ENCODE results near the gene F12. TPM values are rescaled to one million over a fixed set of nuclear protein-coding genes. Genes with fewer than 3 reads are reported as not detected.
"Not testable (repeated sequence)": the region's sequence is repeated elsewhere in the genome, so short reads cannot be mapped to it uniquely, and the experiment has no call there.

The F12 gene
- total and polyA plus RNA-seq, 4 experiments from 2014 or later = 2.0 to 2.4 TPM; not detected in 2

DNA sequence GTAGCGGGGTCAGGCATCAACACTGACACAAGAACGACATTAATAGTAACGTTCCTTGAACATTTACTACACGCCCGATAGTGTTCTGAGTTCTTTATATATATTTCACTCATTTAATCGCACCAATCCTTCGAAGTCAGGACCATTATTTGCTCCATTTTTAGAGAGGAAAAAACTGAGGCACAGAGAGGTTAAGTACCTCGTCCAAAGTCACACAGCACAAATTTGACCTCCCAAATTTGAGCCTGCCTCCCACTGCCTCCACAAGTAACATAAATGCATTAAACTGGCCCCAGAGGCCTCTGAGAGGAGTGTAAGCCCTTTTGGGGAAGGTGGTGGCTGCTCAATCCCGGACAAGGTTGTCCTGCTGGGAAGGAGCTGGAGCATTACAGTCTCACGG lies 45.8 kb downstream of the F12 start:
- Histone ChIP-seq H3K27me3 (ENCODE audit: insufficient read depth, low read length) (no peaks in the 10 kb centered on the region), H3K4me1 (ENCODE audit: insufficient read depth, low read length) (peaks cover 86% of the 10 kb centered on the region), H3K4me3 (ENCODE audit: low read length in 2 of 2) (peak overlapping the region in 1 of 2 donors; percentile 52), H3K27ac (ENCODE audit: low read depth, low read length) (peak overlapping the region; percentile 81), H3K36me3 (ENCODE audit: insufficient read depth, low read length) (peaks cover 28% of the 10 kb centered on the region), H3K9me3 (ENCODE audit: control insufficient read depth in 1 of 2, low read length in 2 of 2) (no peaks in the 10 kb centered on the region)
- ChIA-PET CTCF (ENCODE audit: partially characterized antibody) (interaction anchor here (2.4 to 4.1 kb wide), 2 partner anchors 10 to 26 kb away, joined by 13 to 30 read pairs; no protein-coding TSS in a partner anchor), POLR2A (ENCODE audit: partially characterized antibody) (interaction anchor here (1.0 to 5.9 kb wide), 6 partner anchors 8 to 134 kb away, joined by 3 to 59 read pairs (median 5); partner anchors contain the start of genes LMAN2 and PDLIM7)
- H3K4me1 Mint-ChIP-seq = peaks cover 45 to 82% (median 60%) of the 10 kb centered on the region in 4 donors
- H3K9me3 Mint-ChIP-seq = no peaks in the 10 kb centered on the region
- peaks cover 18 to 47% of the 10 kb centered on the region in 2 donors for H3K36me3 Mint-ChIP-seq
- intact Hi-C loops (cut with micrococcal nuclease) = loop anchor here (5.0 kb wide), 2 partner anchors 39 to 61 kb away; partner anchors contain the start of genes PFN3, PRELID1 and RAB24
- DNase-seq = peak in 1 of 5 donors; percentile 11
- H3K27me3 Mint-ChIP-seq = no peaks in the 10 kb centered on the region
- H3K4me3 Mint-ChIP-seq = peak overlapping the region in 7 of 8 donors; percentile 42 to 88 (median 57)
- H3K27ac Mint-ChIP-seq = peak overlapping the region in 3 of 7 donors; percentile 90 to 92 (median 91)

DNA sequence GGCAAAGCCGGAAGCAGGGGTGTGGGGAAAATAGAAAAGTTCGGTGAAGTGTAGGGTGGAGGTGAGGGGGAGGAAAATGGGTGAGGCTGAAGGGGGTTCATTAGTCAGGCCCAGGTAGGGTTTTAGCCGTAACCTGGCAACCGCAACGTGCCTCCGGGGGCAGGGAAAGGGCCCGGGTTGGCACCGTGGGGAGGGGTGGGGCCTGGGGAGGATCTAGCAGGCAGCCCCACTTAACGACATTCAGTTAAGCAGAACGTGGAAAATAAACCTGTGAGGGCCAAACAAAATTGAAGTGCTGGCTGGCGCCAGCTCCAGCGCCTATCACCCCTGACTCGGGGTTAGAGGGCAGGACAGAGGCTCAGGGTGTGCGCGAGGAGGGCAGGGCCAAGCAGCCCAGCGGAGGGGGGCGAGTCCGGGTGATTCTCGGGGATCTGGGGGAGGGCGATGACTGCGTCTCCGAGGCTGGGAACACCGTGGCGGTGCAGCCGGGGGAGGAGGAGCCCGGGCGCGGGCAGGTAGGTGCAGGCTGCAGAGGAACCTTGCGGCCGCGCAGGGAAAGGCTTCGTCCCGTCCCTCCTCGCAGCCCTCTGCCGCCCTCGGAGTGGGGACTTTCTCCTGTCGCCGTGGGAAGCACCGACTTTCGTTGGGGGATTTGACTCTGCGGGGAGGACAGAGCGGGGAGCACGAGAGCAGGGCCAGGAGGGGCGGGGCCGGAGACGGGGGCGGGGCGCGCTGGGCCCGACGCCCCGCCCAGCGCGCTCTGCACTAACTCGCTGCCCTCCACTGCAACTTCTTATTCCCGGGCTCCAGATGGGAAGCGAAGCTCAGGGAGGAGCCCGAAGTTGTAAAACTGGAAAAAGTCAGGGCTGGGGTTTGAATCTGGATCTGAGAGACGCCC lies 46.5 kb downstream of the F12 start:
- H3K9me3 Mint-ChIP-seq = no peaks in the 10 kb centered on the region
- intact Hi-C loops (cut with micrococcal nuclease) = loop anchor here (5.0 kb wide), 2 partner anchors 39 to 61 kb away; partner anchors contain the start of genes PFN3, PRELID1 and RAB24
- peaks cover 11 to 42% of the 10 kb centered on the region in 2 donors for H3K36me3 Mint-ChIP-seq
- POLR2A ChIA-PET (ENCODE audit: partially characterized antibody) = interaction anchor here (1.0 to 5.9 kb wide), 8 partner anchors 9 to 69 kb away, joined by 3 to 59 read pairs (median 6); partner anchors contain the start of gene LMAN2
- Histone ChIP-seq H3K36me3 (ENCODE audit: insufficient read depth, low read length) (peaks cover 21% of the 10 kb centered on the region), H3K9me3 (ENCODE audit: control insufficient read depth in 1 of 2, low read length in 2 of 2) (no peaks in the 10 kb centered on the region), H3K27me3 (ENCODE audit: insufficient read depth, low read length) (no peaks in the 10 kb centered on the region), H3K4me3 (ENCODE audit: low read length in 2 of 2) (peak overlapping the region; percentile 11 to 52), H3K4me1 (ENCODE audit: insufficient read depth, low read length) (peaks cover 81% of the 10 kb centered on the region), H3K27ac (ENCODE audit: low read depth, low read length) (peak overlapping the region; percentile 81)
- CTCF ChIA-PET (ENCODE audit: partially characterized antibody) = interaction anchor here (1.0 to 8.7 kb wide), 10 partner anchors 7 to 138 kb away, joined by 3 to 90 read pairs (median 14); no protein-coding TSS in a partner anchor
- H3K27ac Mint-ChIP-seq = peak overlapping the region; percentile 86 to 97 (median 92)
- H3K4me3 Mint-ChIP-seq = peak overlapping the region; percentile 81 to 89 (median 85)
- DNase-seq = peak; percentile 54 to 86 (median 61)
- peaks cover 40 to 76% (median 59%) of the 10 kb centered on the region in 4 donors for H3K4me1 Mint-ChIP-seq
- no peaks in the 10 kb centered on the region for H3K27me3 Mint-ChIP-seq

DNA sequence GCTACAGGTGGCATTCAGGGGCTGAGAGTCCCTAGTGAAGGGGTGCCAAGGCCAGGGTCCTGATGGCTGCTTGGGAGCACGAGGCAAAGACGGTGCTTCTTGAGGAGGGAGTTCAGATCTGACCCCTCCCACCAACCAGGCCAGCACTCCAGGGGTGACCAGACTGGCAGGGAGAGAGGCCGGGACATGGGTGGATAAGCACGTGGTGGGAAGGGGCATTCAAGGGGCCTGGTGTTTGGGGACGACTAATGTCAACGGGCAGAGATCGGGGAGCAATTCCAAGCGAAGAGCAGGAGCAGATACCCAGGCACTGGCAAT lies 47.1 kb downstream of the F12 start:
- CTCF ChIA-PET (ENCODE audit: partially characterized antibody) = interaction anchor here (0.9 to 8.7 kb wide), 10 partner anchors 8 to 139 kb away, joined by 3 to 90 read pairs (median 5); no protein-coding TSS in a partner anchor
- H3K27me3 Mint-ChIP-seq = no peaks in the 10 kb centered on the region
- peak overlapping the region; percentile 81 to 89 (median 85) for H3K4me3 Mint-ChIP-seq
- peaks cover 45 to 82% (median 65%) of the 10 kb centered on the region in 4 donors for H3K4me1 Mint-ChIP-seq
- H3K27me3 ChIP-seq (ENCODE audit: insufficient read depth, low read length) = no peaks in the 10 kb centered on the region
- peak overlapping the region in 1 of 2 donors; percentile 52 for H3K4me3 ChIP-seq (ENCODE audit: low read length in 2 of 2)
- peak overlapping the region; percentile 81 for H3K27ac ChIP-seq (ENCODE audit: low read depth, low read length)
- H3K36me3 ChIP-seq (ENCODE audit: insufficient read depth, low read length) = peaks cover 15% of the 10 kb centered on the region
- H3K9me3 Mint-ChIP-seq = peaks cover 0 to 3% (median 0%) of the 10 kb centered on the region in 8 donors
- no peaks in the 10 kb centered on the region for H3K9me3 ChIP-seq (ENCODE audit: control insufficient read depth in 1 of 2, low read length in 2 of 2)
- POLR2A ChIA-PET (ENCODE audit: partially characterized antibody) = interaction anchor here (1.0 to 5.9 kb wide), 9 partner anchors 9 to 70 kb away, joined by 3 to 59 read pairs (median 4); partner anchors contain the start of gene LMAN2
- H3K36me3 Mint-ChIP-seq = peaks cover 11 to 45% of the 10 kb centered on the region in 2 donors
- peaks cover 85% of the 10 kb centered on the region for H3K4me1 ChIP-seq (ENCODE audit: insufficient read depth, low read length)
- H3K27ac Mint-ChIP-seq = peak overlapping the region; percentile 86 to 97 (median 92)
- DNase-seq = no peak
- intact Hi-C loops (cut with micrococcal nuclease) = loop anchor here (5.0 kb wide), 2 partner anchors 40 to 60 kb away; partner anchors contain the start of genes PFN3, PRELID1 and RAB24

DNA sequence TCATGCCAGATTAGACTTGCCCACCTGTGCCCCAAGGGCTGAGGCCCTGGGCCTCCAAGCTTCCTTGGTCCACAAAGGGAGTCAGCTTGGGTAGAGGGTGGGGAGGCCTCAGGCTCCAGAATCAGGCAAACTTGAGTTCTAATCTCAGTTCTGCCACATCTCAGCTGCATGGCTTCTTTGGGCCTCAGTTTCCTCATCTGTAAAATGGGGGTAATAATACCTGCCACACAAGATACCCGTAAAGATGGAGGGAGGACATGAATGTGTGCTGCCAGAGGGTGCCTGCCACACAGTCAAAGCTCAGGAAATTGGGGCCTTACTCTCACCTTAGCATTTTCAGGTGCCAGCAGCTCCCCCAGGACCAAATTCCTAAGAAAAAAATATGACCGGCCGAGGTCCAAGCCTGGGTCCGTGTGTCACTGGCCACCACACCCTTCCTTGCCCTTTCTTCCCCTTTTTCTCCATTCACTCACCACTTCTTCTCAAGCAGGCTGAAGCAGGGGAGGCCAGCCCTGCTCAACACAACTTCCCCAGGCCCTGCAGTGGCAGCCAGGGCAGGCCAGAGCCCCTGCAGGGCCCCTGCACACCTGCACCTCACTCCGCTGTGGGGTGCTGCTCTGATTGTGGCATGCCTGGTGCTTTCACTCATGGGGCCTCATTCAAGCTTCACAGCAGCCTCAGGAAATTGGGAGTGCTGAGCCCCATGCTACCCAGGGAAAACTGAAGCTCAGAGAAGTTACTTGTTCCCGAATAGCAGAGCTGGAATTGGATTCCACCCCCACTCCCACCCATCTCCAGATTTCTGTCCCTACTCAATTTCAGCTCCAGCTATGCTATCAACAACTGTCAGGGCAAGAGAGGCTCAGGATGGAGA lies 47.7 kb downstream of the F12 start:
- DNase-seq = peak in 1 of 5 donors; percentile 23
- Mint-ChIP-seq H3K36me3 (peaks cover 11 to 45% of the 10 kb centered on the region in 2 donors), H3K9me3 (peaks cover 0 to 3% (median 0%) of the 10 kb centered on the region in 8 donors), H3K27ac (peak overlapping the region; percentile 86 to 97 (median 92)), H3K4me3 (peak overlapping the region; percentile 81 to 89 (median 85)), H3K4me1 (peaks cover 51 to 88% (median 71%) of the 10 kb centered on the region in 4 donors), H3K27me3 (no peaks in the 10 kb centered on the region)
- intact Hi-C loops (cut with micrococcal nuclease) = loop anchor here (5.0 kb wide), 2 partner anchors 41 to 59 kb away; partner anchors contain the start of genes PFN3, PRELID1 and RAB24
- Histone ChIP-seq H3K4me1 (ENCODE audit: insufficient read depth, low read length) (peaks cover 91% of the 10 kb centered on the region), H3K27ac (ENCODE audit: low read depth, low read length) (peak overlapping the region; percentile 81), H3K27me3 (ENCODE audit: insufficient read depth, low read length) (no peaks in the 10 kb centered on the region), H3K36me3 (ENCODE audit: insufficient read depth, low read length) (peaks cover 12% of the 10 kb centered on the region), H3K4me3 (ENCODE audit: low read length in 2 of 2) (no peak overlapping the region), H3K9me3 (ENCODE audit: control insufficient read depth in 1 of 2, low read length in 2 of 2) (no peaks in the 10 kb centered on the region)
- ChIA-PET CTCF (ENCODE audit: partially characterized antibody) (interaction anchor here (0.9 to 8.7 kb wide), 10 partner anchors 9 to 140 kb away, joined by 3 to 90 read pairs (median 5); no protein-coding TSS in a partner anchor), POLR2A (ENCODE audit: partially characterized antibody) (interaction anchor here (1.0 to 5.9 kb wide), 12 partner anchors 8 to 72 kb away, joined by 3 to 59 read pairs (median 4); partner anchors contain the start of gene LMAN2)

DNA sequence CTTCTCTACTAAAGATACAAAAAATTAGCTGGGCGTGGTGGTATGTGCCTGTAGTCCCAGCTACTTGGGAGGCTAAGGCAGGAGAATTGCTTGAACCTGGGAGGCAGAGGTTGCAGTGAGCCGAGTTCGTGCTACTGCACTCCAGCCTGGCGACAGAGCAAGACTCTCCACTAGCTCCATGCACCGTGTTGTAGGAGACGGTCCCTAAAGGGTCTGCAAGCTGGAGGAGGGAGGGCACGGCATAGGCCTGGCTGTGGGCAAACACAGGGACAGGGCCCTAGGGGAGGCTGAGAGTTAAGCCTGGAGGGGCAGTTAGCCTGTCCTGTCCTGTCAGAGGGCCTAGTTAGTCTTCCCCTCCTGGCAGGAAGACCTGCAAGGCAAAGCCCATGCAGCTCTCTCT lies 48.6 kb downstream of the F12 start:
- not testable (repeated sequence) for H3K9me3 Mint-ChIP-seq; H3K9me3 ChIP-seq (ENCODE audit: control insufficient read depth in 1 of 2, low read length in 2 of 2); H3K27me3 ChIP-seq (ENCODE audit: insufficient read depth, low read length); H3K4me3 ChIP-seq (ENCODE audit: low read length in 2 of 2); H3K36me3 ChIP-seq (ENCODE audit: insufficient read depth, low read length); H3K27me3 Mint-ChIP-seq
- CTCF ChIA-PET (ENCODE audit: partially characterized antibody) = interaction anchor here (0.7 to 8.7 kb wide), 8 partner anchors 9 to 147 kb away, joined by 3 to 90 read pairs (median 10); no protein-coding TSS in a partner anchor
- H3K4me1 ChIP-seq (ENCODE audit: insufficient read depth, low read length) = peaks cover 91% of the 10 kb centered on the region
- POLR2A ChIA-PET (ENCODE audit: partially characterized antibody) = interaction anchor here (0.9 to 5.9 kb wide), 11 partner anchors 7 to 95 kb away, joined by 3 to 59 read pairs (median 4); partner anchors contain the start of gene LMAN2
- H3K27ac ChIP-seq (ENCODE audit: low read depth, low read length) = peak overlapping the region; percentile 81
- Mint-ChIP-seq H3K4me3 (peak overlapping the region in 7 of 8 donors; percentile 44 to 85 (median 60)), H3K4me1 (peaks cover 54 to 95% (median 73%) of the 10 kb centered on the region in 4 donors), H3K27ac (peak overlapping the region in 5 of 7 donors; percentile 17 to 92 (median 37)), H3K36me3 (peaks cover 7 to 44% of the 10 kb centered on the region in 2 donors)
- peak in 1 of 5 donors; percentile 27 for DNase-seq
- intact Hi-C loops (cut with micrococcal nuclease) = loop anchor here (5.0 kb wide), 2 partner anchors 42 to 58 kb away; partner anchors contain the start of genes PFN3, PRELID1 and RAB24

DNA sequence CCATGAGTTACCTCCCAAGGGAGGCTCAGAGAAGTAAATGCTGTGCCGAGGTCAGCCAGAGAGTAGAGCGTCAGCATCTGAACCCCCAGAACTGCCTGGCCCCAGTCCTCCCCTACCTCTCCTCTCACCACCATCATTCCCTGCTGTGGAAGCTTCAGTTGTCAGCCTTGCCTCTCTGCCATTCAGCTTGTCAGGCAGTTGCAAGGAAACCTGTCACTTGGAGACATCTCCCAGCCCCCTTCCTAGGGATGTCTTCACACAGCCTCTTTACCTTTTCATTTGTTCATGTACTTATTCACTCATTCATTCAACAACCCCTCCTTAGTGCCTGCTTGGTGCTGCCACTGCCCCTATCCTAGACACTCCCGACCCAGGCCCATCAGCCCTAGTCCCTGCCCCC lies 49.5 kb downstream of the F12 start:
- POLR2A ChIA-PET (ENCODE audit: partially characterized antibody) = interaction anchor here (1.0 to 5.9 kb wide), 9 partner anchors 8 to 137 kb away, joined by 3 to 59 read pairs (median 8); partner anchors contain the start of genes LMAN2 and PDLIM7
- H3K9me3 Mint-ChIP-seq = peaks cover 0 to 3% (median under 1%) of the 10 kb centered on the region in 8 donors

More for the DNA sequence above, 49.5 kb downstream of the F12 start:
- CTCF ChIA-PET (ENCODE audit: partially characterized antibody) = interaction anchor here (0.8 to 8.7 kb wide), 5 partner anchors 10 to 148 kb away, joined by 3 to 90 read pairs (median 14); no protein-coding TSS in a partner anchor
- peaks cover 7 to 40% of the 10 kb centered on the region in 2 donors for H3K36me3 Mint-ChIP-seq
- H3K36me3 ChIP-seq (ENCODE audit: insufficient read depth, low read length) = no peaks in the 10 kb centered on the region
- intact Hi-C loops (cut with micrococcal nuclease) = loop anchor here (5.0 kb wide), 3 partner anchors 32 to 58 kb away; partner anchors contain the start of genes PFN3, PRELID1 and RAB24
- H3K4me3 ChIP-seq (ENCODE audit: low read length in 2 of 2) = peak overlapping the region; percentile 22 to 92
- H3K27me3 ChIP-seq (ENCODE audit: insufficient read depth, low read length) = no peaks in the 10 kb centered on the region
- H3K4me1 ChIP-seq (ENCODE audit: insufficient read depth, low read length) = peaks cover 89% of the 10 kb centered on the region
- H3K4me1 Mint-ChIP-seq = peaks cover 59 to 98% (median 77%) of the 10 kb centered on the region in 4 donors
- H3K27ac ChIP-seq (ENCODE audit: low read depth, low read length) = peak overlapping the region; percentile 75
- peak in 1 of 5 donors; percentile 27 for DNase-seq
- H3K9me3 ChIP-seq (ENCODE audit: control insufficient read depth in 1 of 2, low read length in 2 of 2) = no peaks in the 10 kb centered on the region
- peak overlapping the region; percentile 89 to 96 (median 92) for H3K27ac Mint-ChIP-seq
- H3K27me3 Mint-ChIP-seq = no peaks in the 10 kb centered on the region
- peak overlapping the region; percentile 84 to 97 (median 90) for H3K4me3 Mint-ChIP-seq

All from CD4-positive, alpha-beta memory T cell (primary cell).